ENCODE data around the gene ACAP3.

The ACAP3 gene

GRCh38 chr1:1247341-1247913 lies 60.3 kb downstream of the ACAP3 start:
- Mint-ChIP-seq H3K27me3 (no peaks in the 10 kb centered on the region), H3K27ac (no peak overlapping the region), H3K9me3 (no peaks in the 10 kb centered on the region), H3K4me3 (no peak overlapping the region), H3K36me3 (peaks cover 3 to 7% of the 10 kb centered on the region in 2 donors), H3K4me1 (peaks cover 9 to 29% of the 10 kb centered on the region in 2 donors)
- DNase-seq (no peak), ATAC-seq (replicated peaks) (no peak)

- peak within 1 kb of the TSS in 1 of 2 donors; percentile 11 for H3K4me3 Mint-ChIP-seq
- DNase-seq = no peak
- peaks cover 1 to 4% of the 10 kb centered on the region in 2 donors for H3K36me3 Mint-ChIP-seq
- H3K27me3 Mint-ChIP-seq = no peaks in the 10 kb centered on the region
- H3K4me1 Mint-ChIP-seq = peaks cover 9 to 29% of the 10 kb centered on the region in 2 donors
- no peak within 1 kb of the TSS for H3K27ac Mint-ChIP-seq
- no peak for ATAC-seq (replicated peaks)
- H3K9me3 Mint-ChIP-seq = no peaks in the 10 kb centered on the region
Observed at GRCh38 chr1:1246577-1247340, 61.0 kb downstream of the ACAP3 start, which contains the start of gene C1QTNF12. Gene C1QTNF12 (minus strand): TSS chr1:1246722. CDS start chr1:1246690, 32 bp downstream.

- Mint-ChIP-seq H3K4me1 (peaks cover 10 to 25% of the 10 kb centered on the region in 2 donors), H3K9me3 (no peaks in the 10 kb centered on the region), H3K27me3 (no peaks in the 10 kb centered on the region), H3K4me3 (no peak overlapping the region), H3K36me3 (peaks cover under 1 to 2% of the 10 kb centered on the region in 2 donors), H3K27ac (no peak overlapping the region)
- no peak for DNase-seq
- ATAC-seq (replicated peaks) = no peak
Observed at GRCh38 chr1:1245817-1246576, 61.7 kb downstream of the ACAP3 start.

- ATAC-seq (replicated peaks) (no peak), DNase-seq (no peak)
- H3K36me3 Mint-ChIP-seq = no peaks in the 10 kb centered on the region
- peaks cover 9 to 18% of the 10 kb centered on the region in 2 donors for H3K4me1 Mint-ChIP-seq
- no peak overlapping the region for H3K27ac Mint-ChIP-seq
- peaks cover 0 to 6% of the 10 kb centered on the region in 2 donors for H3K27me3 Mint-ChIP-seq
- H3K4me3 Mint-ChIP-seq = no peak overlapping the region
- H3K9me3 Mint-ChIP-seq = no peaks in the 10 kb centered on the region
Observed at GRCh38 chr1:1245178-1245816, 62.4 kb downstream of the ACAP3 start.

GRCh38 chr1:1244192-1244811 lies 63.4 kb downstream of the ACAP3 start:
- H3K27ac Mint-ChIP-seq = no peak overlapping the region

GRCh38 chr1:1243807-1244191 lies 63.9 kb downstream of the ACAP3 start:
- Mint-ChIP-seq H3K9me3 (no peaks in the 10 kb centered on the region), H3K27ac (no peak overlapping the region), H3K36me3 (no peaks in the 10 kb centered on the region), H3K4me1 (peaks cover 4 to 12% of the 10 kb centered on the region in 2 donors), H3K4me3 (no peak overlapping the region), H3K27me3 (peaks cover 0 to 6% of the 10 kb centered on the region in 2 donors)
- DNase-seq (no peak), ATAC-seq (replicated peaks) (no peak)

More at GRCh38 chr1:1244192-1244811, 63.4 kb downstream of the ACAP3 start:
- ATAC-seq (replicated peaks) = no peak
- H3K4me1 Mint-ChIP-seq = peaks cover 4 to 9% of the 10 kb centered on the region in 2 donors
- no peak for DNase-seq
- H3K4me3 Mint-ChIP-seq = no peak overlapping the region
- no peaks in the 10 kb centered on the region for H3K9me3 Mint-ChIP-seq
- H3K27me3 Mint-ChIP-seq = peaks cover 0 to 6% of the 10 kb centered on the region in 2 donors
- no peaks in the 10 kb centered on the region for H3K36me3 Mint-ChIP-seq

GRCh38 chr1:1243266-1243660 lies 64.5 kb downstream of the ACAP3 start:
- ATAC-seq (replicated peaks) (no peak), DNase-seq (no peak)
- no peaks in the 10 kb centered on the region for H3K36me3 Mint-ChIP-seq
- H3K4me3 Mint-ChIP-seq = no peak overlapping the region
- H3K27ac Mint-ChIP-seq = no peak overlapping the region
- H3K4me1 Mint-ChIP-seq = peaks cover 6 to 17% of the 10 kb centered on the region in 2 donors
- H3K9me3 Mint-ChIP-seq = no peaks in the 10 kb centered on the region
- peaks cover 0 to 6% of the 10 kb centered on the region in 2 donors for H3K27me3 Mint-ChIP-seq

GRCh38 chr1:1242461-1243265 lies 65.1 kb downstream of the ACAP3 start:
- no peaks in the 10 kb centered on the region for H3K36me3 Mint-ChIP-seq
- H3K27me3 Mint-ChIP-seq = peaks cover 0 to 6% of the 10 kb centered on the region in 2 donors
- H3K4me3 Mint-ChIP-seq = no peak overlapping the region
- no peak overlapping the region for H3K27ac Mint-ChIP-seq
- ATAC-seq (replicated peaks) (no peak), DNase-seq (no peak)
- peaks cover 6 to 19% of the 10 kb centered on the region in 2 donors for H3K4me1 Mint-ChIP-seq
- H3K9me3 Mint-ChIP-seq = no peaks in the 10 kb centered on the region
